IMR-90 (cell line): ENCODE results near the gene CUL1. TPM values are rescaled to one million over a fixed set of nuclear protein-coding genes. Genes with fewer than 3 reads are reported as not detected.

Experiments used
- ATAC-seq: fragments of 200-7000 bp; cut with Tn5 transposase; 2 replicates; pipeline ENCODE4 v1.9.1; 2020; ENCODE audit warnings: low read depth, mild to moderate bottlenecking, moderate library complexity
- BruUV-seq: library from RNA; stranded (reverse); fragments of 400-500 nt; replicated peaks from 2 replicates; lab custom pipeline; 2021; lab: Mats Ljungman, UMichigan
- CTCF ChIA-PET: fragments of 300-600 bp; formaldehyde crosslinking; extraction: SDS; loops from one replicate; lab custom pipeline; 2021; ENCODE audit warnings: antibody characterized with exemption; lab: Yijun Ruan, JAX
- POLR2A ChIA-PET: fragments of 300-600 bp; sonication (Branson Sonifier 250); formaldehyde crosslinking; loops from one replicate; lab custom pipeline; 2022; ENCODE audit warnings: antibody characterized with exemption; ENCODE audit not compliant: unreplicated experiment; lab: Charles Lee
- DNase-seq: peaks from one replicate; pipeline ENCODE4 v3.0.0; 2013
- H2AFZ ChIP-seq: replicated peaks from 2 replicates; pipeline ENCODE3; 2013; ENCODE audit warnings: low read length, mild to moderate bottlenecking; ENCODE audit not compliant: poor library complexity
- H2AK5ac ChIP-seq: 2 replicates; pipeline ENCODE4 v1.6.1; 2013; ENCODE audit warnings: low read depth, low read length, inconsistent platforms
- H2AK9ac ChIP-seq: replicated peaks from 2 replicates; pipeline ENCODE3; 2013; ENCODE audit warnings: mild to moderate bottlenecking, low read depth, low read length, moderate library complexity; ENCODE audit not compliant: poor library complexity
- H2BK120ac ChIP-seq: 2 replicates; pipeline ENCODE4 v1.6.1; 2013; ENCODE audit warnings: low read depth, low read length, inconsistent platforms
- H2BK15ac ChIP-seq: 3 replicates; pipeline ENCODE4 v1.6.1; 2013; ENCODE audit warnings: low read depth, low read length, inconsistent platforms
- H2BK20ac ChIP-seq: 2 replicates; pipeline ENCODE4 v1.6.1; 2013; ENCODE audit warnings: low read depth, mild to moderate bottlenecking, inconsistent platforms, low read length, moderate library complexity
- H2BK5ac ChIP-seq: 2 replicates; pipeline ENCODE4 v1.6.1; 2013; ENCODE audit warnings: mild to moderate bottlenecking, low read depth, low read length, inconsistent platforms; ENCODE audit not compliant: poor library complexity, severe bottlenecking
- H3K14ac ChIP-seq: replicated peaks from 2 replicates; pipeline ENCODE4 v1.6.1; 2013; ENCODE audit warnings: low read depth, low read length, inconsistent platforms
- H3K18ac ChIP-seq: 2 replicates; pipeline ENCODE4 v1.6.1; 2013; ENCODE audit warnings: low read depth, low read length, control low read depth
- H3K23ac ChIP-seq: 2 replicates; pipeline ENCODE4 v1.6.1; 2013; ENCODE audit warnings: low read depth, low read length, inconsistent platforms
- H3K27ac ChIP-seq: 2 replicates; pipeline ENCODE4 v1.5.1; 2013; ENCODE audit warnings: mild to moderate bottlenecking, control low read depth, low read length; ENCODE audit not compliant: insufficient read depth
- H3K27me3 ChIP-seq: 2 replicates; pipeline ENCODE4 v1.6.1; 2013; ENCODE audit warnings: low read length; ENCODE audit not compliant: control insufficient read depth, insufficient read depth
- H3K36me3 ChIP-seq: 2 replicates; pipeline ENCODE4 v1.6.1; 2013; ENCODE audit warnings: low read length, mixed read lengths; ENCODE audit not compliant: control insufficient read depth, insufficient read depth
- H3K4ac ChIP-seq: 2 replicates; pipeline ENCODE4 v1.6.1; 2013; ENCODE audit warnings: low read depth, low read length, inconsistent platforms
- H3K4me1 ChIP-seq: 2 replicates; pipeline ENCODE4 v1.6.1; 2013; ENCODE audit warnings: low read length, mixed read lengths; ENCODE audit not compliant: control insufficient read depth, insufficient read depth
- H3K4me2 ChIP-seq: 2 replicates; pipeline ENCODE4 v1.6.1; 2013; ENCODE audit warnings: low read depth, mild to moderate bottlenecking, control low read depth, low read length, moderate library complexity
- H3K4me3 ChIP-seq: 2 replicates; pipeline ENCODE4 v1.5.1; 2013; ENCODE audit warnings: low read depth, mild to moderate bottlenecking, control low read depth, low read length, moderate library complexity; ENCODE audit not compliant: insufficient read depth
- H3K56ac ChIP-seq: 2 replicates; pipeline ENCODE4 v1.6.1; 2013; ENCODE audit warnings: low read length, inconsistent platforms; ENCODE audit not compliant: insufficient read depth; ENCODE audit errors: extremely low read depth
- H3K79me1 ChIP-seq, 2 experiments: 2 replicates each; pipeline ENCODE4 v1.6.1; 2013; ENCODE audit warnings: low read length in 2 of 2, inconsistent platforms in 1 of 2, low read depth in 1 of 2
- H3K9ac ChIP-seq: 2 replicates; pipeline ENCODE4 v1.6.1; 2013; ENCODE audit warnings: low read depth, low read length, control low read depth
- H3K9me1 ChIP-seq: 2 replicates; pipeline ENCODE4 v1.6.1; 2013; ENCODE audit warnings: low read length, inconsistent platforms; ENCODE audit not compliant: insufficient read depth
- H3K9me3 ChIP-seq: 2 replicates; pipeline ENCODE4 v1.6.1; 2013; ENCODE audit warnings: low read length; ENCODE audit not compliant: control insufficient read depth, insufficient read depth
- H4K20me1 ChIP-seq: 2 replicates; pipeline ENCODE4 v1.6.1; 2013; ENCODE audit warnings: low read length, inconsistent platforms; ENCODE audit not compliant: insufficient read depth
- H4K5ac ChIP-seq: 2 replicates; pipeline ENCODE4 v1.6.1; 2013; ENCODE audit warnings: mild to moderate bottlenecking, low read depth, low read length, control low read depth
- H4K8ac ChIP-seq, 2 experiments: 2 replicates each; pipeline ENCODE4 v1.6.1; 2013; ENCODE audit warnings: low read depth in 2 of 2, low read length in 2 of 2, control low read depth in 1 of 2, inconsistent platforms in 1 of 2
- H4K91ac ChIP-seq: 2 replicates; pipeline ENCODE4 v1.6.1; 2013; ENCODE audit warnings: low read depth, low read length, inconsistent platforms; ENCODE audit not compliant: insufficient read depth
- BHLHE40 ChIP-seq: fragments of 150-350 bp; IDR thresholded peaks from 2 replicates; pipeline ENCODE4 v1.6.1; 2016; ENCODE audit warnings: mild to moderate bottlenecking, low read depth, low read length
- CEBPB ChIP-seq: IDR thresholded peaks from 2 replicates; pipeline ENCODE4 v1.6.1; 2012; ENCODE audit warnings: low read depth, low read length, improper control_type of control experiment
- CHD1 ChIP-seq: IDR thresholded peaks from 2 replicates; pipeline ENCODE4 v1.6.1; 2012; ENCODE audit warnings: low read depth, low read length, improper control_type of control experiment
- FOS ChIP-seq: fragments of 150-350 bp; IDR thresholded peaks from 2 replicates; pipeline ENCODE4 v1.6.1; 2016; ENCODE audit warnings: low read depth, low read length
- MAFK ChIP-seq: IDR thresholded peaks from 2 replicates; pipeline ENCODE4 v1.6.1; 2012; ENCODE audit warnings: low read depth, low read length, improper control_type of control experiment
- MAZ ChIP-seq: IDR thresholded peaks from 2 replicates; pipeline ENCODE4 v1.6.1; 2012; ENCODE audit warnings: low read depth, mild to moderate bottlenecking, low read length, improper control_type of control experiment, moderate library complexity, borderline replicate concordance
- MXI1 ChIP-seq: IDR thresholded peaks from 2 replicates; pipeline ENCODE4 v1.6.1; 2012; ENCODE audit warnings: low read depth, mild to moderate bottlenecking, low read length, moderate library complexity, borderline replicate concordance
- NFE2L2 ChIP-seq: fragments of 150-350 bp; IDR thresholded peaks from 2 replicates; pipeline ENCODE4 v1.6.1; 2016; ENCODE audit warnings: low read depth, mild to moderate bottlenecking, low read length
- RFX5 ChIP-seq: IDR thresholded peaks from 2 replicates; pipeline ENCODE4 v1.8.0; 2012; ENCODE audit warnings: low read depth, mild to moderate bottlenecking, low read length, moderate library complexity
- SMC3 ChIP-seq: fragments of 150-350 bp; IDR thresholded peaks from 2 replicates; pipeline ENCODE4 v1.6.1; 2016; ENCODE audit warnings: low read depth, mild to moderate bottlenecking, antibody characterized with exemption, low read length, moderate library complexity
- WGBS, 2 experiments: methylation state at CpG; one replicate each; pipeline versions ENCODE4 v1.1.5 to v1.1.7; 2013; ENCODE audit warnings: missing lambda C conversion rate in 2 of 2; ENCODE audit not compliant: insufficient read length in 1 of 2; ENCODE audit errors: extremely low coverage in 2 of 2; 5-methylcytosine and 5-hydroxymethylcytosine counted together
- dilution Hi-C: fragments of 300-500 bp; cut with HindIII; formaldehyde crosslinking; loops from one replicate; pipeline ENCODE4 v1.14.3; 2018; ENCODE audit warnings: low sequenced_read_pairs; ENCODE audit not compliant: unreplicated experiment
- in situ Hi-C: fragments of 300-500 bp; cut with MboI; formaldehyde crosslinking; loops from 3 replicates; pipeline ENCODE4 v1.14.3; 2019; ENCODE audit warnings: low sequenced_read_pairs, inconsistent platforms, mixed read lengths
- intact Hi-C: fragments of 100-400 bp; cut with micrococcal nuclease; formaldehyde crosslinking; loops from 2 replicates; pipeline ENCODE4 v1.10.0; 2022
- polyA plus RNA-seq, 3 experiments: library from polyadenylated mRNA; depleted of rRNA; stranded (reverse); fragments of >200 nt; gene quantifications; 2 replicates each; pipeline ENCODE4 v1.2.3, GENCODE V29; 2012; ENCODE audit warnings: low replicate concordance in 1 of 3
- total RNA-seq: library from RNA; depleted of rRNA; stranded (reverse); fragments of >200 nt; gene quantifications from 2 replicates; pipeline ENCODE4 v1.2.3, GENCODE V29; 2012
- TF ChIP-seq, protein P1 (sequence below): fragments of 150-350 bp; IDR thresholded peaks from 2 replicates; pipeline ENCODE4 v1.6.1; 2017; ENCODE audit warnings: mild to moderate bottlenecking, antibody characterized with exemption, low read length, low read depth
- TF ChIP-seq, protein P2 (sequence below): fragments of 150-350 bp; IDR thresholded peaks from 2 replicates; pipeline ENCODE4 v1.6.1; 2016; ENCODE audit warnings: low read depth, mild to moderate bottlenecking, low read length, moderate library complexity, borderline replicate concordance
- TF ChIP-seq, protein P3 (sequence below): conservative IDR thresholded peaks from 2 replicates; pipeline ENCODE4 v1.5.1; 2012; ENCODE audit warnings: mild to moderate bottlenecking, low read depth, low read length, improper control_type of control experiment

CUL1 gene
- total and polyA plus RNA-seq, 2 of the 4 experiments (the other 2 are of a cell fraction): 44.0 to 46.2 TPM

DNA sequence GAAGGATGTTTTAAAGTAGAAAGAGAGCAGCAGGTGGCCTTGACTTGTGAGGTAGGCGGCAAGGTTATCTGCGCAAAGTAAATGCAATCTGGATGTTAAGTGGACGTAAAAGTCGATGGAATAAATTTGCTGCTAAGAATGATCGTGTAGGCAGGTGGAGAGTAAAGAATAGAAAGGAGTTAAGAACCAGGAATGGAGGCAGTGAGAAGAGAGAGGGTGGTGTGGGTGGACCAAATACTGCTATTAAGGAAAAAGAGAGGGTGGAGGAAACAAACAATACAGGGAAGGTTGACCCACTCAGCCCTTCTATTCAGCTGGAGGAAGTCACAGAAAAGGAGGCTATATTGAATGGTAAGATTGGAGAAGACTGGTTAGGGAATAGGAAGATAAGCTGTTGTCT is 1.9 kb upstream of the CUL1 start:
- Histone ChIP-seq H3K27ac (no peak overlapping the region), H2AFZ (no peak overlapping the region), H3K56ac (no peak overlapping the region), H2BK5ac (no peak overlapping the region), H4K5ac (no peak overlapping the region), H2BK15ac (no peak overlapping the region), H3K36me3 (no peaks in the 10 kb centered on the region), H3K9ac (no peak overlapping the region), H4K8ac (no peak overlapping the region), H2AK5ac (no peak overlapping the region), H2BK120ac (no peak overlapping the region), H3K79me1 (peaks cover 0 to 12% of the 10 kb centered on the region in 2 experiments; a peak in 1 of 4 replicates), H3K9me3 (no peaks in the 10 kb centered on the region), H3K4me2 (no peak overlapping the region), H4K91ac (no peak overlapping the region), H2AK9ac (no peak overlapping the region), H2BK20ac (no peak overlapping the region), H3K4me3 (no peak overlapping the region), H3K14ac (no peak overlapping the region), H3K4ac (no peak overlapping the region), H3K23ac (no peak overlapping the region), H3K4me1 (peaks cover 3% of the 10 kb centered on the region; the same call in 1 of the 2 replicates), H3K18ac (no peak overlapping the region), H3K9me1 (peaks cover 5% of the 10 kb centered on the region; the same call in 1 of the 2 replicates), H3K27me3 (no peaks in the 10 kb centered on the region), H4K20me1 (peaks cover 20% of the 10 kb centered on the region)
- no peak for DNase-seq
- no TSS peak for BruUV-seq
- ATAC-seq: no peak
- POLR2A ChIA-PET: no interaction called here
- in situ Hi-C loops: no loop called here
- CTCF ChIA-PET: interaction anchor here (1.1 kb wide), 1 partner anchor 11 kb away, joined by 3 read pairs; no protein-coding TSS in a partner anchor
- 89 to 100% methylated on average over 3 to 5 of the region's 5 CpGs for WGBS, 2 experiments
- intact Hi-C loops: loop anchor here (2.0 kb wide), 1 partner anchor 266 kb away; no protein-coding TSS in a partner anchor
- dilution Hi-C loops: no loop called here
- TF ChIP-seq MAZ (no peak), SMC3 (no peak), BHLHE40 (no peak), CHD1 (no peak), MXI1 (no peak), CEBPB (no peak), FOS (no peak), NFE2L2 (no peak), RFX5 (no peak), MAFK (no peak)
- TF ChIP-seq, protein P1, sequence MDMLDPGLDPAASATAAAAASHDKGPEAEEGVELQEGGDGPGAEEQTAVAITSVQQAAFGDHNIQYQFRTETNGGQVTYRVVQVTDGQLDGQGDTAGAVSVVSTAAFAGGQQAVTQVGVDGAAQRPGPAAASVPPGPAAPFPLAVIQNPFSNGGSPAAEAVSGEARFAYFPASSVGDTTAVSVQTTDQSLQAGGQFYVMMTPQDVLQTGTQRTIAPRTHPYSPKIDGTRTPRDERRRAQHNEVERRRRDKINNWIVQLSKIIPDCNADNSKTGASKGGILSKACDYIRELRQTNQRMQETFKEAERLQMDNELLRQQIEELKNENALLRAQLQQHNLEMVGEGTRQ: no peak
- TF ChIP-seq, protein P2, sequence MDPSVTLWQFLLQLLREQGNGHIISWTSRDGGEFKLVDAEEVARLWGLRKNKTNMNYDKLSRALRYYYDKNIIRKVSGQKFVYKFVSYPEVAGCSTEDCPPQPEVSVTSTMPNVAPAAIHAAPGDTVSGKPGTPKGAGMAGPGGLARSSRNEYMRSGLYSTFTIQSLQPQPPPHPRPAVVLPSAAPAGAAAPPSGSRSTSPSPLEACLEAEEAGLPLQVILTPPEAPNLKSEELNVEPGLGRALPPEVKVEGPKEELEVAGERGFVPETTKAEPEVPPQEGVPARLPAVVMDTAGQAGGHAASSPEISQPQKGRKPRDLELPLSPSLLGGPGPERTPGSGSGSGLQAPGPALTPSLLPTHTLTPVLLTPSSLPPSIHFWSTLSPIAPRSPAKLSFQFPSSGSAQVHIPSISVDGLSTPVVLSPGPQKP: no peak
- TF ChIP-seq, protein P3, sequence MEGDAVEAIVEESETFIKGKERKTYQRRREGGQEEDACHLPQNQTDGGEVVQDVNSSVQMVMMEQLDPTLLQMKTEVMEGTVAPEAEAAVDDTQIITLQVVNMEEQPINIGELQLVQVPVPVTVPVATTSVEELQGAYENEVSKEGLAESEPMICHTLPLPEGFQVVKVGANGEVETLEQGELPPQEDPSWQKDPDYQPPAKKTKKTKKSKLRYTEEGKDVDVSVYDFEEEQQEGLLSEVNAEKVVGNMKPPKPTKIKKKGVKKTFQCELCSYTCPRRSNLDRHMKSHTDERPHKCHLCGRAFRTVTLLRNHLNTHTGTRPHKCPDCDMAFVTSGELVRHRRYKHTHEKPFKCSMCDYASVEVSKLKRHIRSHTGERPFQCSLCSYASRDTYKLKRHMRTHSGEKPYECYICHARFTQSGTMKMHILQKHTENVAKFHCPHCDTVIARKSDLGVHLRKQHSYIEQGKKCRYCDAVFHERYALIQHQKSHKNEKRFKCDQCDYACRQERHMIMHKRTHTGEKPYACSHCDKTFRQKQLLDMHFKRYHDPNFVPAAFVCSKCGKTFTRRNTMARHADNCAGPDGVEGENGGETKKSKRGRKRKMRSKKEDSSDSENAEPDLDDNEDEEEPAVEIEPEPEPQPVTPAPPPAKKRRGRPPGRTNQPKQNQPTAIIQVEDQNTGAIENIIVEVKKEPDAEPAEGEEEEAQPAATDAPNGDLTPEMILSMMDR: no peak
